CD4-positive, alpha-beta memory T cell (primary cell): ENCODE results near the gene NFKB1. TPM values are rescaled to one million over a fixed set of nuclear protein-coding genes. Genes with fewer than 3 reads are reported as not detected.

Source experiments
- CTCF ChIA-PET: fragments of 350-600 bp; sonication (Branson Sonifier 250); formaldehyde crosslinking; loops from one replicate; lab custom pipeline; 2021; ENCODE audit warnings: inconsistent platforms; ENCODE audit not compliant: partially characterized antibody; lab: Charles Lee
- POLR2A ChIA-PET: fragments of 350-600 bp; sonication (Branson Sonifier 250); formaldehyde crosslinking; loops from one replicate; lab custom pipeline; 2021; ENCODE audit not compliant: partially characterized antibody; lab: Charles Lee
- DNase-seq, 5 donors: peaks; one replicate each; pipeline versions ENCODE4 v3.0.0 to v3.0.0-alpha.2; 2020 to 2022; ENCODE audit warnings: mixed read lengths in 1 of 5
- H3K27ac ChIP-seq: one replicate; pipeline ENCODE4 v1.7.0; 2013; ENCODE audit warnings: low read depth, low read length
- H3K27me3 ChIP-seq: 2 replicates; pipeline ENCODE4 v1.7.0; 2013; ENCODE audit warnings: mild to moderate bottlenecking, low read length, moderate library complexity; ENCODE audit not compliant: insufficient read depth
- H3K36me3 ChIP-seq: 2 replicates; pipeline ENCODE4 v1.7.0; 2013; ENCODE audit warnings: mild to moderate bottlenecking, low read length, moderate library complexity; ENCODE audit not compliant: insufficient read depth
- H3K4me1 ChIP-seq: 2 replicates; pipeline ENCODE4 v1.7.0; 2013; ENCODE audit warnings: mild to moderate bottlenecking, low read length, moderate library complexity; ENCODE audit not compliant: insufficient read depth
- H3K4me3 ChIP-seq, 2 donors: one replicate each; pipeline ENCODE4 v1.7.0; 2013; ENCODE audit warnings: low read length in 2 of 2, mild to moderate bottlenecking in 1 of 2
- H3K9me3 ChIP-seq, 2 donors: one replicate each; pipeline ENCODE4 v1.7.0; 2013; ENCODE audit warnings: low read length in 2 of 2, control low read depth in 1 of 2; ENCODE audit not compliant: control insufficient read depth in 1 of 2
- H3K27ac Mint-ChIP-seq, 7 donors: one replicate each; pipeline ENCODE4 v1.8.0; 2020 to 2021; ENCODE audit warnings: mixed read lengths in 7 of 7, mild to moderate bottlenecking in 6 of 7, inconsistent platforms in 3 of 7, moderate library complexity in 3 of 7
- H3K27me3 Mint-ChIP-seq, 2 donors: one replicate each; pipeline ENCODE4 v1.8.0; 2020 to 2021; ENCODE audit warnings: mixed read lengths in 2 of 2
- H3K36me3 Mint-ChIP-seq, 2 donors: one replicate each; pipeline ENCODE4 v1.8.0; 2020 to 2021; ENCODE audit warnings: mixed read lengths in 2 of 2, inconsistent platforms in 1 of 2, mild to moderate bottlenecking in 1 of 2
- H3K4me1 Mint-ChIP-seq, 4 donors: one replicate each; pipeline ENCODE4 v1.8.0; 2020 to 2021; ENCODE audit warnings: mixed read lengths in 4 of 4, mild to moderate bottlenecking in 1 of 4
- H3K4me3 Mint-ChIP-seq, 8 donors: one replicate each; pipeline ENCODE4 v1.8.0; 2020 to 2021; ENCODE audit warnings: mixed read lengths in 8 of 8, mild to moderate bottlenecking in 7 of 8, moderate library complexity in 6 of 8, inconsistent platforms in 3 of 8
- H3K9me3 Mint-ChIP-seq, 8 donors: one replicate each; pipeline ENCODE4 v1.8.0; 2020 to 2021; ENCODE audit warnings: mixed read lengths in 8 of 8, mild to moderate bottlenecking in 5 of 8, inconsistent platforms in 3 of 8, moderate library complexity in 1 of 8
- intact Hi-C: fragments of 100-400 bp; cut with micrococcal nuclease; formaldehyde crosslinking; loops from one replicate; pipeline ENCODE4 v1.15.1; 2023
- polyA plus RNA-seq, 2 donors: library from polyadenylated mRNA; unstranded; fragments of 300-500 nt; fragmentation: Illumina TruSeq; gene quantifications; one replicate each; pipeline ENCODE4 v1.2.3, GENCODE V29; 2021
- total RNA-seq, 2 experiments: library from RNA; stranded (reverse); gene quantifications; one replicate each; pipeline ENCODE4 v1.2.3, GENCODE V29; 2021

NFKB1 gene, protein sequence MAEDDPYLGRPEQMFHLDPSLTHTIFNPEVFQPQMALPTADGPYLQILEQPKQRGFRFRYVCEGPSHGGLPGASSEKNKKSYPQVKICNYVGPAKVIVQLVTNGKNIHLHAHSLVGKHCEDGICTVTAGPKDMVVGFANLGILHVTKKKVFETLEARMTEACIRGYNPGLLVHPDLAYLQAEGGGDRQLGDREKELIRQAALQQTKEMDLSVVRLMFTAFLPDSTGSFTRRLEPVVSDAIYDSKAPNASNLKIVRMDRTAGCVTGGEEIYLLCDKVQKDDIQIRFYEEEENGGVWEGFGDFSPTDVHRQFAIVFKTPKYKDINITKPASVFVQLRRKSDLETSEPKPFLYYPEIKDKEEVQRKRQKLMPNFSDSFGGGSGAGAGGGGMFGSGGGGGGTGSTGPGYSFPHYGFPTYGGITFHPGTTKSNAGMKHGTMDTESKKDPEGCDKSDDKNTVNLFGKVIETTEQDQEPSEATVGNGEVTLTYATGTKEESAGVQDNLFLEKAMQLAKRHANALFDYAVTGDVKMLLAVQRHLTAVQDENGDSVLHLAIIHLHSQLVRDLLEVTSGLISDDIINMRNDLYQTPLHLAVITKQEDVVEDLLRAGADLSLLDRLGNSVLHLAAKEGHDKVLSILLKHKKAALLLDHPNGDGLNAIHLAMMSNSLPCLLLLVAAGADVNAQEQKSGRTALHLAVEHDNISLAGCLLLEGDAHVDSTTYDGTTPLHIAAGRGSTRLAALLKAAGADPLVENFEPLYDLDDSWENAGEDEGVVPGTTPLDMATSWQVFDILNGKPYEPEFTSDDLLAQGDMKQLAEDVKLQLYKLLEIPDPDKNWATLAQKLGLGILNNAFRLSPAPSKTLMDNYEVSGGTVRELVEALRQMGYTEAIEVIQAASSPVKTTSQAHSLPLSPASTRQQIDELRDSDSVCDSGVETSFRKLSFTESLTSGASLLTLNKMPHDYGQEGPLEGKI
- total RNA-seq (10 to 100 TPM; 79.8 to 84.9 TPM), polyA plus RNA-seq (10 to 100 TPM; 16.6 to 61.9 TPM)

- H3K4me1 Mint-ChIP-seq = peaks cover 18 to 39% (median 26%) of the 10 kb centered on the region in 4 donors
- peak within 1 kb of the TSS; percentile 91 to 98 (median 94) for H3K4me3 Mint-ChIP-seq
- peaks cover 0 to 28% of the 10 kb centered on the region in 2 donors for H3K36me3 Mint-ChIP-seq
- DNase-seq = peak; percentile 83 to 95 (median 88)
- Histone ChIP-seq H3K4me1 (peaks cover 37% of the 10 kb centered on the region), H3K36me3 (no peaks in the 10 kb centered on the region), H3K27ac (peak within 1 kb of the TSS; percentile 100), H3K9me3 (no peaks in the 10 kb centered on the region), H3K27me3 (no peaks in the 10 kb centered on the region), H3K4me3 (peak within 1 kb of the TSS; percentile 88 to 97)
- intact Hi-C loops = loop anchor here (1.0 to 10.0 kb wide), 8 partner anchors 52 to 508 kb away; partner anchors contain the start of genes MANBA and SLC39A8
- H3K9me3 Mint-ChIP-seq = peaks cover 0 to 4% (median 0%) of the 10 kb centered on the region in 8 donors
- ChIA-PET POLR2A (interaction anchor here (0.7 to 4.5 kb wide), 27 partner anchors 9 to 368 kb away, joined by 3 to 50 read pairs (median 4); partner anchors contain the start of genes CISD2, MANBA, SLC39A8 and UBE2D3), CTCF (interaction anchor here (0.7 to 1.9 kb wide), 18 partner anchors 11 to 129 kb away, joined by 3 to 9 read pairs (median 3); no protein-coding TSS in a partner anchor)
- H3K27ac Mint-ChIP-seq = peak within 1 kb of the TSS; percentile 97 to 100 (median 98)
- no peaks in the 10 kb centered on the region for H3K27me3 Mint-ChIP-seq
Observed at GRCh38 chr4:102500696-102501446, at the start of gene NFKB1. TSS of gene NFKB1 (plus strand) at chr4:102501359. CDS start at chr4:102525519, 24,160 bp downstream.

DNA sequence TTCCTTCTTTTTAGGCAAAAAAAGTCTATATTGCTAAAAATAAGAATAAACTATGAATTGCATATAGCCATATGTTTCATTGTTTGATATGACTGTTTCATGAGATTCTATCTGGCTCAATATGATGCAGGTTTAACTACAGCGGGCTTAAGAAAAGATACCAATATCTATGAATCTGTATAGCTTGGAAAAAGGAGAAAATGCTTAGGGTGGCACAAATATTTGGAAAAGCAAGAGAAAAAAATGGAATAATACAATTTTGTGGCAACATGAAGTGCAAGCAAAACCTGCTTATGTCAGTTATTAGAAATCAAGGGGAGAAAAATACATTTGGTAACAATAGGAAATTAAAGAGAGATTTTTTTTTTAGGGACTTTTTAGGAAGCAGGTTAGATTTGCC, 48.3 kb upstream of the NFKB1 start:
- POLR2A ChIA-PET = interaction anchor here (0.7 kb wide), 1 partner anchor 167 kb away, joined by 5 read pairs; no protein-coding TSS in a partner anchor
- no peak overlapping the region for H3K27ac Mint-ChIP-seq
- H3K9me3 Mint-ChIP-seq = no peaks in the 10 kb centered on the region
- peaks cover 2 to 12% (median 8%) of the 10 kb centered on the region in 4 donors for H3K4me1 Mint-ChIP-seq
- Histone ChIP-seq H3K4me1 (peaks cover 3% of the 10 kb centered on the region), H3K4me3 (no peak overlapping the region), H3K27ac (no peak overlapping the region), H3K27me3 (no peaks in the 10 kb centered on the region), H3K36me3 (no peaks in the 10 kb centered on the region), H3K9me3 (no peaks in the 10 kb centered on the region)
- CTCF ChIA-PET = interaction anchor here (1.4 kb wide), 1 partner anchor 22 kb away, joined by 3 read pairs; no protein-coding TSS in a partner anchor
- no peak overlapping the region for H3K4me3 Mint-ChIP-seq
- no peaks in the 10 kb centered on the region for H3K36me3 Mint-ChIP-seq
- peaks cover 0 to 1% of the 10 kb centered on the region in 2 donors for H3K27me3 Mint-ChIP-seq
- no peak for DNase-seq
- intact Hi-C loops = no loop called here

- intact Hi-C loops = no loop called here
- H3K27ac Mint-ChIP-seq = no peak overlapping the region
Observed at GRCh38 chr4:102453827-102454226, 47.3 kb upstream of the NFKB1 start.

GRCh38 chr4:102454268-102454667, 46.9 kb upstream of the NFKB1 start:
- Histone ChIP-seq H3K4me1 (no peaks in the 10 kb centered on the region), H3K27me3 (no peaks in the 10 kb centered on the region), H3K36me3 (no peaks in the 10 kb centered on the region), H3K27ac (no peak overlapping the region), H3K9me3 (no peaks in the 10 kb centered on the region), H3K4me3 (no peak overlapping the region)
- Mint-ChIP-seq H3K27me3 (peaks cover 0 to 1% of the 10 kb centered on the region in 2 donors), H3K9me3 (peaks cover 0 to 2% (median 0%) of the 10 kb centered on the region in 8 donors), H3K36me3 (no peaks in the 10 kb centered on the region), H3K27ac (no peak overlapping the region), H3K4me3 (no peak overlapping the region), H3K4me1 (peaks cover 2 to 6% (median 5%) of the 10 kb centered on the region in 4 donors)
- DNase-seq = no peak
- POLR2A ChIA-PET = no interaction called here
- intact Hi-C loops = no loop called here
- CTCF ChIA-PET = interaction anchor here (0.9 to 1.8 kb wide), 3 partner anchors 23 to 638 kb away, joined by 3 to 8 read pairs (median 4); no protein-coding TSS in a partner anchor

More at GRCh38 chr4:102453827-102454226, 47.3 kb upstream of the NFKB1 start:
- peaks cover 2 to 6% (median 5%) of the 10 kb centered on the region in 4 donors for H3K4me1 Mint-ChIP-seq
- H3K4me3 Mint-ChIP-seq = no peak overlapping the region
- peaks cover 0 to 2% (median 0%) of the 10 kb centered on the region in 8 donors for H3K9me3 Mint-ChIP-seq
- H3K27me3 Mint-ChIP-seq = peaks cover 0 to 1% of the 10 kb centered on the region in 2 donors
- Histone ChIP-seq H3K27me3 (no peaks in the 10 kb centered on the region), H3K27ac (no peak overlapping the region), H3K4me1 (no peaks in the 10 kb centered on the region), H3K9me3 (no peaks in the 10 kb centered on the region), H3K36me3 (no peaks in the 10 kb centered on the region), H3K4me3 (no peak overlapping the region)
- no peak for DNase-seq
- ChIA-PET CTCF (interaction anchor here (0.9 to 1.8 kb wide), 3 partner anchors 23 to 638 kb away, joined by 3 to 8 read pairs (median 4); no protein-coding TSS in a partner anchor), POLR2A (no interaction called here)
- H3K36me3 Mint-ChIP-seq = no peaks in the 10 kb centered on the region

GRCh38 chr4:102454981-102455685, 46.0 kb upstream of the NFKB1 start:
- Histone ChIP-seq H3K4me3 (no peak overlapping the region), H3K27me3 (no peaks in the 10 kb centered on the region), H3K27ac (no peak overlapping the region), H3K4me1 (no peaks in the 10 kb centered on the region), H3K9me3 (no peaks in the 10 kb centered on the region), H3K36me3 (no peaks in the 10 kb centered on the region)
- POLR2A ChIA-PET = no interaction called here
- CTCF ChIA-PET = interaction anchor here (1.5 to 1.8 kb wide), 2 partner anchors 169 to 637 kb away, joined by 4 to 8 read pairs; no protein-coding TSS in a partner anchor
- Mint-ChIP-seq H3K4me1 (peaks cover 0 to under 1% (median 0%) of the 10 kb centered on the region in 4 donors), H3K9me3 (peaks cover 0 to 7% (median 6%) of the 10 kb centered on the region in 8 donors), H3K4me3 (no peak overlapping the region), H3K27ac (no peak overlapping the region), H3K36me3 (peaks cover 0 to 4% of the 10 kb centered on the region in 2 donors), H3K27me3 (peaks cover 0 to 3% of the 10 kb centered on the region in 2 donors)
- DNase-seq = no peak
- intact Hi-C loops = no loop called here

GRCh38 chr4:102455750-102456149, 45.4 kb upstream of the NFKB1 start:
- Histone ChIP-seq H3K4me1 (no peaks in the 10 kb centered on the region), H3K36me3 (no peaks in the 10 kb centered on the region), H3K9me3 (no peaks in the 10 kb centered on the region), H3K27me3 (no peaks in the 10 kb centered on the region), H3K27ac (no peak overlapping the region), H3K4me3 (no peak overlapping the region)
- ChIA-PET CTCF (no interaction called here), POLR2A (no interaction called here)
- no peaks in the 10 kb centered on the region for H3K4me1 Mint-ChIP-seq
- no peak overlapping the region for H3K27ac Mint-ChIP-seq
- DNase-seq = no peak
- intact Hi-C loops = no loop called here
- peaks cover 0 to 3% of the 10 kb centered on the region in 2 donors for H3K27me3 Mint-ChIP-seq
- peaks cover 0 to 13% (median 11%) of the 10 kb centered on the region in 8 donors for H3K9me3 Mint-ChIP-seq
- no peak overlapping the region for H3K4me3 Mint-ChIP-seq
- peaks cover 0 to 8% of the 10 kb centered on the region in 2 donors for H3K36me3 Mint-ChIP-seq
